GM18498 (cell line): ENCODE data around the gene SPATA31E1.

Experiments used
- ATAC-seq: cut with Tn5 transposase; IDR thresholded peaks from one replicate; pipeline ENCODE4 v1.9.1; 2021; ENCODE audit warnings: mild to moderate bottlenecking, moderate library complexity; ENCODE audit not compliant: unreplicated experiment

The SPATA31E1 gene

GRCh38 chr9:87862536-87863268 is 20.0 kb upstream of the SPATA31E1 start:
- no peak for ATAC-seq

GRCh38 chr9:87863882-87864465 is 18.7 kb upstream of the SPATA31E1 start:
- no peak for ATAC-seq

- ATAC-seq, result no peak
Observed at GRCh38 chr9:87864915-87865314, 17.8 kb upstream of the SPATA31E1 start.

- no peak for ATAC-seq
Observed at GRCh38 chr9:87865626-87866025, 17.1 kb upstream of the SPATA31E1 start.

- no peak for ATAC-seq
Observed at GRCh38 chr9:87867391-87867790, 15.3 kb upstream of the SPATA31E1 start.

GRCh38 chr9:87868175-87868574 is 14.5 kb upstream of the SPATA31E1 start:
- no peak for ATAC-seq

- ATAC-seq, result no peak
Observed at GRCh38 chr9:87868635-87869034, 14.0 kb upstream of the SPATA31E1 start.

GRCh38 chr9:87869082-87869481 is 13.6 kb upstream of the SPATA31E1 start:
- ATAC-seq, result no peak

GRCh38 chr9:87871425-87872078 is 11.1 kb upstream of the SPATA31E1 start:
- no peak for ATAC-seq

GRCh38 chr9:87872079-87872624 is 10.5 kb upstream of the SPATA31E1 start:
- ATAC-seq, result no peak

GRCh38 chr9:87873607-87874303 is 8.9 kb upstream of the SPATA31E1 start:
- no peak for ATAC-seq

GRCh38 chr9:87874304-87874623 is 8.4 kb upstream of the SPATA31E1 start:
- ATAC-seq, result no peak

- ATAC-seq, result no peak
Observed at GRCh38 chr9:87875060-87875459, 7.6 kb upstream of the SPATA31E1 start.

- no peak for ATAC-seq
Observed at GRCh38 chr9:87875831-87876545, 6.7 kb upstream of the SPATA31E1 start.

- ATAC-seq, result no peak
Observed at GRCh38 chr9:87876708-87877107, 6.0 kb upstream of the SPATA31E1 start.

- ATAC-seq, result no peak
Observed at GRCh38 chr9:87878989-87879511, 3.6 kb upstream of the SPATA31E1 start.

- ATAC-seq, result no peak
Observed at GRCh38 chr9:87880116-87880515, 2.6 kb upstream of the SPATA31E1 start.

- no peak for ATAC-seq
Observed at GRCh38 chr9:87880683-87881082, 2.0 kb upstream of the SPATA31E1 start.

- no peak for ATAC-seq
Observed at GRCh38 chr9:87883274-87883673, 597 bp downstream of the SPATA31E1 start.

- ATAC-seq, result no peak
Observed at GRCh38 chr9:87883990-87884389, 1.3 kb downstream of the SPATA31E1 start.
